Islet precursor cell (in vitro differentiated cells): Measurements from ENCODE around the gene ANKRD23.

Experiments used
- DNase-seq: peaks from one replicate; pipeline ENCODE4 v3.0.0-alpha.2; 2018

ANKRD23 gene

DNA sequence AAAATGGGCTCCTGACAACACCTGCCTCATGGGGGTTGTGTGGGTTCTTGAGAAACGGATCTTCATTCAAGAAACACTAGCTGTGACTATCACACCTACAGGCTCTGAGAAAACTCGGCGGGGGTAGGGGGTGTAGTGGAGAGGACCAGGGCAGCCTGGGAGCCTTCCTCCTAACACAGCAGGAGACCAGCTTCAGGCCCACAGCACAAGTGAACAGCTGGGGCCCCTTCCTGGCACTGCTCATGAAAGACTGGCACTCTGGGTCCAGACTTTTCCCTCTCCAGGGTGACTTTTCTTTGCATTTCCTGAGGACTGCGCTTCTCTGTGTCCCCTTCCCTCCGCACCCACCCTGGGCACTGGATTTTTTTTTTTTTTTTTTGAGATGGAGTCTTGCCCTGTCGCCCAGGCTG lies 33.2 kb upstream of the ANKRD23 start:
- no peak for DNase-seq

DNA sequence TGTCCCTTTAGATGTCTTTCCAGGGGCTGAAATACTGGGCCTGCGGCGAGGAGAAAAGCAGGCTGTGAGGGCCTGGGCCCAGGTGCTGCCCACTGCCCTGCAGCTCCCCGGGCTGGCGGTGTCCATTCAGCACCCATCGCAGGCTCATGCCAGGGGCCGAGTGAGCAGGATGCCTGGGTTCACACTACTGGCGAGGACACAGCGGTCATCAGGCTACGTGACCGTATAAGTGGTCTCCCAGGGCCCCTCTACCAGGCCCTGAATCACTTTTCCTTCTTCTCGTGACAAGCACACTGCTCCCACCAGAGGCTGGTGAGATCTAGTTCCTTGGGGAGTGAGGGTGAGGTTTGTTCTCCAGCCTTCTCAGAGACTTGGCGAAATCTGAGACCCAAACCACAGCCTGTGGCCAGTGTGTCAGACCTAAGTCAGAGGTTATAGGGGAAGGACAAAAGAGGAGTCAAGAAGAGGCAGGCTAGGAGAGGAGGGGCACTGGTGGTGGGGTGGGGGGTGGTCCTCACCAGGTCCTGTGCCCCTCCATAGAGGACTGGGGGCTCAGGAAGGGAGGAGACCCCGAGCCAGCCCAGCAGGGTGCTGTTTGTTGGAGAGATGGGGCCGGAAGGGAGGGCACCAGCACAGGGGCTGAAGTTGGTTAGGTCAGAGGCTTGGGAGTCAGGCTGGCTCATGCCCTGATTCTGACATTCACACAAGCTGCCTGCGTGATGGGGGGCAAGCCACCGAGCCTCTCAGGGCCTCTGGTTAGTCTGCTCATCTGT lies 32.6 kb upstream of the ANKRD23 start:
- DNase-seq = no peak

DNA sequence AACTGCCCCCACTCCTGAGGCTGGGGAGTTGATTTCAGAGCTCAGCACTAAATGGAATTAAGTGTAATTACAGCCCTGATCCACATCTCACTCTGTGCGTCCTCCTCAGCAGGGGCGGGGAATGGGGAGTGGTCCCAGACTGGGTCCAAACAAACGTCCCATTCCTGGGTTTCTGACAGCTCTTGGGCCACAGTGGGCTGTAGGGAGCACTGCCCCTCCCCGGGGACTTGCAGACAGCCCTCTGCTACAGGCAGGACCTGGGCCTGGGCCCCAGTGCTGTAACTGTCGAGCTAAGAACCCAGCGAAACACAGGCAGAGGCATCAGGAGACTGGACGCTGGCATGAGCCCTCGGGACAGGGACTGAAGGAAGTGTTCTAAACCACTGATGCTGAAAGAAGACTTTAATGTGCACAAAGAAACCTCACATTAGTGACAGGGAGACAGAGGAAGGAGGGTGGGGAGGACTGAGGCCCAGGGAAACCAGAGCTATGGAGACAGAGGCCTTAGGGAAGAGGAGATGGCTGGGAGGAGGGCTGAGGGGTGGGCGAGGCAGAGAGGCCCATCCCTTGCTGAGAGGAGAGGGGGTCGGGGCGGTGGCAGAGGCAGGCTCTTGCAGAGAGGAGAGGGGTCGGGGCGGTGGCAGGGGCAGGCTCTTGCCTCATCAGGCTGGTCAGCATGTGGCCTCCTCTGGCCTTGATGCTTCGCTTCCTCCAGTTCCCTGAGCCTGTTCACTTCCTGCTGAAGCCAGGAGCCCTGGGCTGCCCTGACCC lies 31.9 kb upstream of the ANKRD23 start:
- DNase-seq = peak; percentile 75

DNA sequence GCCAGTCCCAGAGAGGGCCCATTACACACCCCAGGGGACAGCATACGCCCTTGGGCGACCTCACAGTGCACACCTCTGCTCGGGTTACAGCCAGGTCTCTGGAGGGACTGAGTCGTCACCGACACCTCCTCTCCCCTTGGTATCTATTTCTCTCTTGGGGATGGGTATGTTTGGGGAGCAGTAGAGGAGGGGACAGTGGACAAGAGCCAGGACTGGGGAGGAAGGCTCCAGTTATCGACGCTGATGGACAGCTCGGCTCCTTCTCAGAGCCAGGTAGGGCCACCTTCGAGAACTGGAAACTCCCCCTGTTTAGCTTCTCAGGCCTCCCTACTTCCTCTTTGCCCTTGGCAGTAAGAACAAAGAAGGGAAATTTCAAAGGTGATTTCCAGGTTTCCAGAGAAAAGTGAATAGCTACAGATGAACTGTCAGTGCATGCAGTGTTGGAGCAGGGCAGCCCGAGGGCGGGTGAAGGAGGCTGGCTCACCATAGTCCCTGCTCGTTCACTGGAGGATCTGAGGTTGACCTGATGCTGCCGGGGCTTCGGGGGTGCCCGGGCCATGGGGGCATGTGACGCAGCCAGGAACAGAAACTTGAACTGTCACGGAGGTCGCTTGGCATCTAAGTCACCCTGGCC lies 30.5 kb upstream of the ANKRD23 start:
- DNase-seq = peak; percentile 59

DNA sequence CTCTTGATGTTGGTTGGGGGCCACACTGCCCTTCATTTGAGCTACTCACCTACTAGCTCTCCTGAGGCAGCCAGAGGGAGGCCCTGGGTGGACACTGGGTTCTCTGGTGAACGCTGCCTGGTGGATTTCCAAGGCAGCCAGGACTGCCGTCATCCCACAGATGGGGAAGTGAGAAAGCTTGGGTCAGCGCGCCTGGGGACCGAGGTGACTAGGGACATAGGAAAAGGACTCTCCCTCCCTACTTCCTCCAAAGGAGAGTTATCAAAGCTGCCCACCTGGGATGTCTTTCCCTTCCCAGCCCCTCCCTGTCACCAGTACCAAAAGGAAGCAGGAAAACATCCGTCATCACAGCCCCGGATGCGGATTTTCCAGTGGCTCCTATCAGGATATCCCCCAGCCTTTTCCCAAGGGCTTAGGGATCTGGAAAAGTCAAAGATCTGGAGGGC lies 29.9 kb upstream of the ANKRD23 start:
- peak; percentile 65 for DNase-seq

DNA sequence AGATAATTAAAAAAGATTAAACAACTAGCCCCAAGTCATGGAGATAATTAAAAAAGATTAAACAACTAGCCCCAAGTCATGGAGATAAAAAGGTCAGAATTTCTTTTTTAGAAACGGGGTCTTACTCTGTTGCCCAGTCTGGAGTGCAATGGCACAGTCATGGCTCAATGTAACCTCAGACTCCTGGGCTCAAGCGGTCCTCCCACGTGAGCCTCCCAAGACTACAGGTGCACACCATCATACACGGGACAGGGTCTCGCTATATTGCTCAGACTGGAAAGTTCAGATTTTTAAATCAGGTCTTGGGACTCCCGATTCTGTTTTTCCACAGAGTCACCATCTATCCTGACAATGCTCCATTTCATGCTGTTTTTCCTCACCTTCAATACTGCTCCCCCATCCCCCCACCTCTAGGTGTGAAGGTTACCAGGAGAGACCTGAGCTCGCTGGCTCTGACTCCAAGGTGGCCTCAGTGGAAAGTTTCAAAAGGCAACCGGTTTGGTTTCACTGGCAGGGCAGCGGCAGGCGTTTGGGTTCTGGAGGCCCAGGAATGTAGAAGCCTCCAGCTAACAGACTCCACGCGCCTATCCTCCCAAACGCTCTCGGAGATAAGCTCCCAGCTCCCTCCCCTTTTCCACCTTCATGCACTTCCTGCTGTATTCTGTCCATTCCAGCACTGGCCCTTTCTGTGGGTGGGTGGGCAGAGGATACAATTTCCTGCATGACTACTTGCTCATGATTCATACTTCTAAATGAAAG lies 28.9 kb upstream of the ANKRD23 start:
- DNase-seq = peak; percentile 88

DNA sequence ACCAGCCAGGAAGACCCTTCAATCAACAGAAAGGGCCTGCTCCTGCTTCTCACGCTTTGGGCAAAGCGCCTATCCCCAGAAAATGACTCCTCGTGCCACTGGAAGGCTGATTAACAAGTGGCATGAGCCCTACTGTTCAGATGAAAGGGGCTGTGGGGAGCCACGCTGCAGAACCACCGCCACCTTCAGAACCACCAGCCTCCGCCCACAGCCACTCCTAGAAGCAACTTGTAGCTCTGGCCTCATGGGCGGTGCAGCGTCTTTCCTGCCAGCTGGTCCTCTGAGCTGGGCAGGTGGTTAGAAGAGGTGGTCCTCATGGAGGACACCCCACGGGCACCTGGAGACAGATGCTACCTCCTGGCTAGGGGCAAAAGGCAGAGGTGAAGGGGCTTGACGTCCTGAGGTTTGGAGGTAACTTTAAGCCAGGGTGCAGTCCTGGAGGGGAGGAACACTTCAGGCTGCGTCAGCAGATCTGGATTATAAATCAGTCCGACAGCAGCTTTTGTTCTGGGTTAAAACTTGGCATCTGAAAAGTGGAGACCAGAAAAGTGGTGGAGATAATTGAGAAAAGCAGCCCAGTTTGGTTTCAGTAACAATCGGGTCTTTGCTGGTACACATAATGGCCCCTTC lies 26.9 kb upstream of the ANKRD23 start:
- peak; percentile 60 for DNase-seq

DNA sequence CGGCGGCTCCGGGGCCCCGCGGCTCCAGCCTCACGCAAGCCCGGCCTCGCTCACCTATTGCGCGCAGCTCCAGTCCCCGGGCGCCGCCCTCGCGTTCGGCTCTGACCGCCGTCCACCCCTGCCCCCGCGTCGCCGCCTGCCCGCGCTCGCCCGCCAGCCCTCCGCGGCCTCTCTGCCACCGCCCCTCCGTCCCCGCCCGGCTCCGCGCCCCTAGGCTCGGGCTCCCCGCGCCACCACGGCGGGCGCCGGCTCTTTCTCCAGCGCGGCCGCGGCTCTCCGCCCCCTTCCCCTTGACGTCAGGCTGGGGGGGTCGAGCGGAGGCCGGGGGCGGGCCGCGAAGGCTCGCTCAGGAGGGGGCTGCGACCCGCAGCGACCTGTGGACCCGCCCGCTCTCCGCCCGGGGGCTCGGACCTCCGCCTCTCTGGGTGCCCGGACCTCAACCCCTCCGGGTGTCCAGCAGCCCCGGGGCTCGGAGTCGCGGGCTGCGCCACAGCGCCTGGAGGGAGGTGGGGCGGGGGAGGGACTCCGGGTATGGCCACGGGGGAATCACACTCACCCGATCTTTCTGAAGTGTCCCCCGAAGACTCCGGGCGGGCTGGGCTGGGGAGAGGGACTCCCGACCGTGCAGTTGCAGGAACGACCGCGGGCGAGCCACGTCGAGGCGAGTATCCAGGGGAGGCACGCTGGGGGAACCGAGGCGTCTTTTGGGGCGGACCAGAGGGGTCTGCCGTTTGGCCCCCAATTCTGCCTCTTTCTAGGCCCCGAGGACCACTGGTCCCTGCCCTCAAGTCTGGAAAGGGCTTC lies 26.2 kb upstream of the ANKRD23 start, which contains the start of gene SEMA4C:
Gene SEMA4C (minus strand): TSS at position 259 of the 804 bp plus-strand sequence. CDS start 2,194 bp downstream, outside the sequence.
- DNase-seq = peak; percentile 77

DNA sequence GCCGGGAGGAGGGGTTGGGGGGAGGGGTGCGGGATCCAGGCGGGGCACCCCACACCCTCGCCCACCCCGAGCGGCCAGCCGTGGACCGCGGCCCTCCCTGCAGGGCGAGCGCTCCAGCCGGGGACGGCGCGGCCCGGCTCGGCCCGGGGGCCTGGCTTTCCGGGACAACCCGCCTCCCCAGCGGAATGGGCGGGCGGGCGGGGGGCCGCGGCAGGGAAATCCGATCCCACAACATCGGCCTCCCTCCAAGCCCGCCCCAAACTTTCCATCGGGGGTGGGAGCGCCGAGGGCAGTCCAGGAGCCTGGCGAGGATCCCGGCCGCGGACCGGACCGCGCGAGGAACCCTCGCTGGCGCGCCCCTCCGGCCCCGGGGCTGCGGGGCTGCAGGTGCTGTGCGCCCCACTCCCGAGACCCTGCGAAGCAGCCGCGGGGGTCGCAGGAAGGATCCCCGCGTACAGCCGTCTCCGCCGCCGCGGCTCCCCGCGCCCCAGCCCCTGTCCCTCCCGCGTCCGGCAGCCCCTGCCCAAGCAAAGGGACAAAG lies 25.5 kb upstream of the ANKRD23 start:
- DNase-seq = peak; percentile 81

DNA sequence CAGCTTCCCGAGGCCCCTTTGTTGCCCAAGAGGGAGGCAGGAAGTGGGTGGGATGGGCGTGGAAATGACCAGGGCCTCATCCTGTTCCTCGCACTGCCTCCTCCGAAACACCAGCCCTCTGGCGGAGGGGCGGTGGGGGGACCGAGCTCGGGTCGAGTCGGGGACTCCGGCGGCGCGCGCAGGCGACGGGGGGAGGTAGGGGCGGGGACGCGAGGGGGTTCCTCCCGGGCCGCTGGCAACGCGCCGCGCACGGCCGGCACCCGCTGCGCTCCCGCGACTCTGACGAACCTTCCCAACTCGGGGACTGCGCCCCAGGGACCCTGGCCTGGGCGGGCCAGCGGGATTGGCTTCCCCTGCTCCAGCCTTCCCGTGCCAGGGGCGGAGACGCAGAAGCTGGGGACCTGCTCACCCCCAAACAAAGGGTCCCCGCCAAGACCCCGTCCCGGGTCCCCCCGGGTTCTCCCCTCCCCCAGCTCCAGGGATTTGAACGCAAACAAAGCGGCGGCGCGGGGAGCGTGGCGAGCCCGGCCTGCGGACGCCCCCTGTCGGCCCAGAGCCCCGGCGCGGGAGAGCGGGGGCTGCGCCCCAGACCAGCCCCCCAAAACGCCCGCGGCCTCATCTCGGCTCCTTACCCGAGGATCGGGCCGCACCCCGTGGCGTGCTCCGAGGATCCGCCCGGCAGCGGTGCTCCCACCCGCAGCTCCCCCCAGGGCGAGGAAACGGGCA lies 24.9 kb upstream of the ANKRD23 start:
- peak; percentile 95 for DNase-seq

DNA sequence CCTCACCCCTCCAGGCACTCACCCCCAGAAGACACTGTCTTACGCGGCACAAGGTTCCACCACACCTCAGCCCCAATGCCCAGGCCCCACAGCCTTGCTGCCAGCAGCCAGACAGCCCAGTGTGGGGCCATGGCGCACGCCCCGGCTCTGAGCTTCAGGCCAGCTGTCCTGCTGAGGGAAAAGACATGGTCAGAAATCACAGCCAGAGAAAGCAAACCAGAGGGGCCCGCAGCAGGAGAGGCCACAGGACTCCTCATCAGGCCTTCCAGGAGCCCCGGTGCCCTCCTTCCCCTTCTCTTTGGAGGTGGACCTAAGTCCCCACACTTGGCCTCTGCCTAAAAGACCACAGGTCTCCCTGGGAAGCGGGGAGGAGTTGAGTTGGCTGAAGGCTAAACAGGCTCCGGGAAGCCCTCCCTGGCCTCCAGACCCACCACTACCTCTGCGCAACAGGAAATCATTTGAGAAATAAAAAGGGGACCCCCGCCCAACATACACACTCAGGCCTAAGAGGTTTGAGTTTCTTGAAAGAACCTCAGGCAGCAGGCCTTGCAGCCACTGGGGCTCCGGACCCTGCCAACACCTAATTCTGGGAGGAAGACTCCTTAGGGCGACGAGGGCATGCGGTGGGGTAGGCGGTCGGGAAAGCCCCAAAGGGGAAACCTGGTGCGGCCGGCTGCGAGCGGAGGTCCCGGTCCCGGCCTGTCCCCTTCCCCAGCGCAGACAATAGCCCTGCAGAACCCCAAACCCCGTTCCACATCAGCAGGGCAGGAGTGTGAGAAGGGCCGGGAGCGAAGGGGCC lies 24.1 kb upstream of the ANKRD23 start:
- DNase-seq = peak; percentile 53

DNA sequence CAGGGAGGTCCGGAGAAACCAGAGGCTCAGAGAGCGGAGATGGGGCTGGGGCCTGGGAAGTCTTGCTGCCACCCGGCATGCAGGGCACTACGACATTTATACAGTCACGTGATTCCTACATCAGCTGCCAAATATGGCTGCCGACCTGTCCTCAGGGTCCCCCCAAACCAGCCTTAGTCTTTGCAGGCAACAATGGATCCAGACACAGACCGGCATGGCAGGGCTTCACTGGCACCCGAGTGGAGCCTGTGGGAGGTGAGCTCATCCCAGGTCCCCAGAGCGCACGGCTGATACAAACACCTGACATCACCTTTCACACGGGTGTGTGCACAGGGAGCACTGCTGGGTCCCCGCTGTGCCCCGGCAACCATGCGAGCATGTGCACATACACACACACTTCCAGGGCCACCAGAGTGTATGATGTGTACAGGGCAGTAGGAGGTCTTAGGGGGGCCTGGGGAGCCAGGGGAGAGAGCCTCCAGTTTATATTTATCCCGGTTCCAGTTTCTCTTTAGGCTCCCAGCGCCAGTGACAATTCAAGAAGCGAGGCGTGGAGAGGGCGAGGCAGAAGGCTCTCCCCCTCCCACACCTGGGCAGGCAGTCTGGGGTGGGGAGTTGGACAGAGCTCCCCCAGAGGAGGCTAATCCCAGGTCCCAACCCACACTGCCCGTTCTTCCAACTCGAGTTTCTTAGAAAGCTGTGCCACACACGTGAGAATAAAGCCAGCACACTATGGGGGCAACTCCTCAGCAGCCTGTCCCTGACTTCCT lies 23.4 kb upstream of the ANKRD23 start:
- DNase-seq = no peak

DNA sequence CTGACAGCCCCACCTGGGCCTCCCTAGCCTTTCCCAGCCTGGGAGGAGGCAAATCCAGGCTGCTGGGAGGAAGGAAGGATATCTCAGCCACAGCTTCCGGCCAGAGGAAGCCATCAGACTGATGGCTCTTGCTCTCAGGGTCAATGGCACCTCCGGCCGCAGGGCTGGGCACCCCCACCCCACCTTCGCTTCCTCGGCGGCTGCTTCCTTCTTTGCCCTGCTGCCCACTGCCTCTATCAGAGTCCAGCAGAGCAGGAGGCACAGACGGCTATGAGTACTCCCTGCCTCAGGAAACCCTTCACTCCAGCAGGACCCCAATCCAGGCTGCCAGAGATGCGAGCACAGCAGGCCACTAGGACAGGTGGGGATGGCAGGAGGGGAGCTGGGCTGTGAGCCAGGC lies 22.8 kb upstream of the ANKRD23 start:
- no peak for DNase-seq

DNA sequence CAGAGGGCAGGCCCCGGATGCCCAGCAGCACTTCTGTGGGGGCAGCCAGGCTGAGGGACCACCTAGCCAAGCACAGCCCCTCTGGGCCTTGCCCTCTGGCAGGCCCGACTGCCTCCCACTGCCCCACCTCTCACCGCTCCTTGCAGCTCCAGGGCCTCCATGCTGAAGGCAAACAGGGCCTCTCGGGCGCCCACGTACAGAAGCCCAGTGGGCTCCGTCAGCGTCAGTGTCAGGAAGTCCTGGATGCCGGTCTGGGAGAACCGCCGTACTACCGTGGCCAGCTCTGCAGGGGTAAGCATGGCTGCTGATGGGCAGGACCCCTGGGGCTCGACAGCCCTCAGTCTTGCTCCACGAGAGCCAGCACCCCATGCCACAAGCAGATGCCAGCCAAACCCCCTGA lies 22.3 kb upstream of the ANKRD23 start:
- DNase-seq = peak; percentile 46

DNA sequence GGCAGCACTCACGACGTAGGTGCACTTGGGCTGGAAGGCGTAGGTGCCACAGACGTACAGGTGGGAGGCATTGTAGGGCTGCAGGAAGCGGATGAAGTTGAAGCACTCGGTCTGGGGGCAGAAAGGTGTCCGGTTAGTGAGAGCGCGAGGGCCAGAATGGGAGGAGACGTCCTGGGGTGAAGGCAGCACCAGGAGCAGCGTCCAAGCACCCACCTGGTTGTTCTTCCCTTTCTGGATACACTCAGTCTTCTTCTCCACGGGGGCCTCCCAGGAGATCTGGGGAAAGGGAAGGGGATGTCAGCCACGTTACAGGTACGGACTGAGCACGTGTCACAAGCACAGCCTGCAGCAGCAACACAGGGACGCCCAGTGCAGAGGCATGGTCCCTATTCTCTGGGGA lies 21.8 kb upstream of the ANKRD23 start:
- no peak for DNase-seq

DNA sequence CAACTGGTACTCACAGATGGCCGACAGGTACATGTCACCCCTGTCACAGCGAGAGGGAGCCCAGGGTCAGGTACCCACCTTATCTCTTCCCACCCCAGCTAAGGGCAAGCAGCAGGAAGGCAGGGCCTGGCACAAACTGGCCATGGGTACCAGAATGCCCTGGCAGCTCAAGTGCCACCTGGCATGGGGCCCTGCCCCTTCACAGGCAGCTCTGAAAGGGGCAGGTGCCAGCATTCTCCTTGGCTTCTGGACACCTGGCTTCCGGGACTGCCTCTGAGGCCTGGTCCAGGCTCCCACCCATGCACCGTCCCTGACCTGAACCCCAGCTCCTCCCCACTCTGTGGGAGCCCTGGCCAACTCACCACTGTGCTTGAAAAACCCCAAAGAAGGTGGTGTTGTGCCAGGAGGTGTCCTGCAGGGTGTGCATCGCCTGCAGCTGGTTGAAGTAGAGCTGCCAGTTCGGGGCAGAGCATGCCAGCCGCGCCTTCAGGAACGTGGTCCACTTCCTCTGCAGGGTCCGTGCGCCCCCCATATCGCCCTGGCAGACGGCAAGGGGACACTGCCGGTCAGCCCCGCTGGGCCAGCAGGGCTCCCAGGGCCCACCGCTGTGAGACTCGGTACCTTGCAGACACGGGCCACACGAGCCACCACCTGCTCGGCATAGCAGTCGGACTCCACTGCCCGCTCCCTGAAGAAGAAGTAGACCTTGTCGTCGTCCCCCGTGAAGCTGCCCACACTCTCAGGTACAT lies 20.7 kb upstream of the ANKRD23 start:
- peak; percentile 48 for DNase-seq

DNA sequence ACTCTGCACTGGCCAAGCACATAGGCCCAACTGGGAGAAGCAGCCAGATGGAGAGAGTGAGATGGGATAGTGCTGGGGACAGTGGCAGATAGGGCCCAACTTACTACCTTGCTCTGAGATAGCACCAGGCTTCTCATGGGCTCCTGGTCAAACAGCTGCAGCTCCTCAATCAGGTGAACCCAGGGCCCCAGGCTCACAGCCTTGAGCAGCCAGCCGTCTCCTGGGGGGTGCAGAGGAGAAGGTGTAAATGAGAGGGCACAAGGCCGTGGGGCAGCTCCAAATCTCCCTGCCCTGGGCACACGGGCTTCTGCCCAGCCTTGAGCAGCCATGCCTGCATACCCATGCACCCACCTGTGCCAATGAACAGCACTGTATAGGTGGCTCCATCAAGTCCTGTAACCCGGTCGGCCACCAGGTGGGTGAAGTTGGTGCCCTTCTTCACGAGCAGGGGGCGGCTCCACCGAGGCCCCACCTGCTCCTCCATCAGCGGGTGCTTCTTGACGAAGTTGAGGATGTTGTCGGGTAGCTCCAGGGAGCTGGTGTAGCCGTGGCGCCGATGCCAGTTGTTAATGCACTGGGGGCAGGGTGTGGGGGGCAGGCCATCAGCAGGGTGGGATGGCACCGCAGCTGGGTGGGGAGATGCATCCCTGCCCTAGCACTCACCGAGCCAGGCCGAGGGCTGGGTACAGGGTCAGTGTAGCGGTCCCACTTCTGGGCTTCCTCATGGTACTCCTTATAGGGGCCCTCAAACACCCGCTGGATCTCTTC lies 19.9 kb upstream of the ANKRD23 start:
- no peak for DNase-seq
